22Rv1 (cell line): ENCODE results near the gene PFDN5.
"Not testable (repeated sequence)": the region's sequence is repeated elsewhere in the genome, so short reads cannot be mapped to it uniquely, and the experiment has no call there.

ENCODE experiments used
- H3K27ac ChIP-seq: fragments of 450-650 bp; 2 replicates; pipeline ENCODE4 v1.5.1; 2017
- CTCF ChIP-seq: fragments of 450-650 bp; IDR thresholded peaks from 2 replicates; pipeline ENCODE4 v1.5.1; 2017; ENCODE audit warnings: mild to moderate bottlenecking
- ZFX ChIP-seq: fragments of 450-650 bp; IDR thresholded peaks from 2 replicates; pipeline ENCODE4 v1.6.1; 2017; ENCODE audit warnings: antibody characterized with exemption, borderline replicate concordance

PFDN5 gene

GRCh38 chr12:53288322-53288721 lies 7.0 kb upstream of the PFDN5 start:
- H3K27ac ChIP-seq, result no peak overlapping the region
- TF ChIP-seq CTCF, result no peak

GRCh38 chr12:53289891-53290290 lies 5.5 kb upstream of the PFDN5 start:
- H3K27ac ChIP-seq, result no peak overlapping the region
- TF ChIP-seq ZFX (no peak), CTCF (no peak)

GRCh38 chr12:53290661-53291060 lies 4.7 kb upstream of the PFDN5 start:
- no peak for TF ChIP-seq CTCF
- TF ChIP-seq ZFX, result no peak
- no peak overlapping the region for H3K27ac ChIP-seq

- H3K27ac ChIP-seq, result no peak overlapping the region
- TF ChIP-seq CTCF, result no peak
- TF ChIP-seq ZFX, result no peak
Observed at GRCh38 chr12:53292426-53292825, 2.9 kb upstream of the PFDN5 start.

GRCh38 chr12:53295891-53296219 lies 513 bp downstream of the PFDN5 start:
- no peak for TF ChIP-seq ZFX
- no peak for TF ChIP-seq CTCF
- H3K27ac ChIP-seq, result peak overlapping the region; percentile 76

- H3K27ac ChIP-seq, result not testable (repeated sequence)
Observed at GRCh38 chr12:53297106-53297505, 1.8 kb downstream of the PFDN5 start.

- TF ChIP-seq ZFX (no peak), CTCF (no peak)
- peak overlapping the region; percentile 82 for H3K27ac ChIP-seq
Observed at GRCh38 chr12:53298164-53298563, 2.8 kb downstream of the PFDN5 start.

GRCh38 chr12:53299101-53299453 lies 3.7 kb downstream of the PFDN5 start:
- H3K27ac ChIP-seq, result peak overlapping the region; percentile 82
- TF ChIP-seq CTCF (no peak), ZFX (no peak)
